GM23338 (cell line): ENCODE data around the gene PKM. TPM values are rescaled to one million over a fixed set of nuclear protein-coding genes. Genes with fewer than 3 reads are reported as not detected.

Experiments
- ATAC-seq: fragments of 200-7000 bp; cut with Tn5 transposase; 3 replicates; pipeline ENCODE4 v1.9.1; 2020
- DNase-seq: peaks from one replicate; pipeline ENCODE4 v3.0.0-alpha.2; 2015; ENCODE audit warnings: low spot score
- H2AFZ ChIP-seq: fragments of 200-600 bp; sonication (generic); 2 replicates; pipeline ENCODE4 v1.8.0; 2016; ENCODE audit warnings: antibody characterized with exemption, mild to moderate bottlenecking, moderate library complexity
- H3F3A ChIP-seq: fragments of 200-600 bp; sonication (generic); replicated peaks from 2 replicates; pipeline ENCODE4 v1.8.0; 2017; ENCODE audit warnings: antibody characterized with exemption, mixed run types, low read depth
- H3K27ac ChIP-seq: fragments of 200-600 bp; sonication (generic); 2 replicates; pipeline ENCODE4 v1.6.1; 2016; ENCODE audit warnings: low read depth
- H3K27me3 ChIP-seq: fragments of 200-600 bp; sonication (generic); 2 replicates; pipeline ENCODE4 v1.8.0; 2016; ENCODE audit warnings: mild to moderate bottlenecking, mixed run types, moderate library complexity; ENCODE audit not compliant: insufficient read depth
- H3K36me3 ChIP-seq: fragments of 200-600 bp; sonication (generic); 2 replicates; pipeline ENCODE4 v1.8.0; 2016; ENCODE audit warnings: mild to moderate bottlenecking; ENCODE audit not compliant: insufficient read depth
- H3K4me1 ChIP-seq: fragments of 200-600 bp; sonication (generic); 2 replicates; pipeline ENCODE4 v1.8.0; 2016; ENCODE audit warnings: mild to moderate bottlenecking, moderate library complexity; ENCODE audit not compliant: insufficient read depth
- H3K4me2 ChIP-seq: fragments of 200-600 bp; sonication (generic); 2 replicates; pipeline ENCODE4 v1.7.1; 2017; ENCODE audit warnings: mixed run types
- H3K4me3 ChIP-seq: fragments of 200-600 bp; sonication (generic); 2 replicates; pipeline ENCODE4 v1.6.1; 2016; ENCODE audit warnings: mixed run types
- H3K79me2 ChIP-seq: fragments of 200-600 bp; sonication (generic); replicated peaks from 2 replicates; pipeline ENCODE4 v1.8.0; 2017; ENCODE audit warnings: mild to moderate bottlenecking; ENCODE audit not compliant: insufficient read depth
- H3K9me2 ChIP-seq: fragments of 200-600 bp; sonication (generic); 2 replicates; pipeline ENCODE4 v1.8.0; 2017; ENCODE audit not compliant: insufficient read depth
- H4K20me1 ChIP-seq: fragments of 200-600 bp; sonication (generic); replicated peaks from 2 replicates; pipeline ENCODE4 v1.8.0; 2017; ENCODE audit warnings: mild to moderate bottlenecking; ENCODE audit not compliant: insufficient read depth
- H3K27ac Mint-ChIP-seq: 2 replicates; pipeline ENCODE4 v1.8.0; 2020; ENCODE audit warnings: inconsistent platforms, mild to moderate bottlenecking, moderate library complexity, mixed read lengths
- H3K27me3 Mint-ChIP-seq: 3 replicates; pipeline ENCODE4 v1.8.0; 2022; ENCODE audit warnings: low read depth, mild to moderate bottlenecking, moderate library complexity, mixed read lengths, inconsistent platforms; ENCODE audit not compliant: insufficient read depth, poor library complexity
- H3K36me3 Mint-ChIP-seq: 3 replicates; pipeline ENCODE4 v1.8.0; 2021; ENCODE audit warnings: low read depth, mild to moderate bottlenecking, inconsistent platforms, moderate library complexity, mixed read lengths
- H3K4me1 Mint-ChIP-seq: 3 replicates; pipeline ENCODE4 v1.8.0; 2020; ENCODE audit warnings: mild to moderate bottlenecking, inconsistent platforms, mixed read lengths
- H3K4me3 Mint-ChIP-seq: 3 replicates; pipeline ENCODE4 v1.8.0; 2021; ENCODE audit warnings: moderate library complexity, mild to moderate bottlenecking, inconsistent platforms, mixed read lengths
- H3K9me3 Mint-ChIP-seq: 3 replicates; pipeline ENCODE4 v1.8.0; 2020; ENCODE audit warnings: moderate library complexity, mild to moderate bottlenecking, inconsistent platforms, mixed read lengths
- CREB1 ChIP-seq: fragments of 250-450 bp; sonication (Bioruptor Pico); IDR thresholded peaks from 2 replicates; pipeline ENCODE4 v1.5.0; 2020; ENCODE audit warnings: low read depth, mild to moderate bottlenecking, moderate library complexity
- CTCF ChIP-seq, 2 experiments: fragments of 200-600 bp in 1 of 2; sonication (generic) in 1 of 2; conservative IDR thresholded peaks; 2 replicates each; pipeline versions ENCODE4 v1.5.1 to v1.6.1; 2016 to 2017; ENCODE audit warnings: antibody characterized with exemption in 2 of 2, low read depth in 2 of 2, mild to moderate bottlenecking in 2 of 2, moderate library complexity in 1 of 2
- ETS1 ChIP-seq: IDR thresholded peaks from 2 replicates; pipeline ENCODE4 v1.6.1; 2016; ENCODE audit warnings: antibody characterized with exemption
- EZH2 ChIP-seq: fragments of 200-600 bp; sonication (generic); IDR thresholded peaks from one replicate; pipeline ENCODE4 v1.8.0; 2017; ENCODE audit warnings: antibody characterized with exemption, mild to moderate bottlenecking, low read depth; ENCODE audit not compliant: unreplicated experiment
- EZH2phosphoT487 ChIP-seq: fragments of 200-600 bp; sonication (generic); IDR thresholded peaks from one replicate; pipeline ENCODE4 v1.8.1; 2018; ENCODE audit warnings: antibody characterized with exemption; ENCODE audit not compliant: unreplicated experiment
- JUNB ChIP-seq: IDR thresholded peaks from one replicate; pipeline ENCODE4 v1.6.1; 2016; ENCODE audit warnings: antibody characterized with exemption; ENCODE audit not compliant: unreplicated experiment
- NANOG ChIP-seq: IDR thresholded peaks from 2 replicates; pipeline ENCODE4 v1.6.1; 2016; ENCODE audit warnings: antibody characterized with exemption, borderline replicate concordance
- POLR2AphosphoS5 ChIP-seq: IDR thresholded peaks from 2 replicates; pipeline ENCODE4 v1.6.1; 2016; ENCODE audit warnings: antibody characterized with exemption, low read depth
- REST ChIP-seq: IDR thresholded peaks from one replicate; pipeline ENCODE4 v1.6.1; 2018; ENCODE audit warnings: antibody characterized with exemption; ENCODE audit not compliant: unreplicated experiment
- STAT1 ChIP-seq: IDR thresholded peaks from one replicate; pipeline ENCODE4 v1.6.1; 2016; ENCODE audit warnings: antibody characterized with exemption; ENCODE audit not compliant: unreplicated experiment
- ZNF114 ChIP-seq: fragments of 250-450 bp; sonication (Bioruptor Pico); IDR thresholded peaks from 2 replicates; pipeline ENCODE4 v1.5.0; 2020; ENCODE audit warnings: mild to moderate bottlenecking, moderate library complexity
- polyA plus RNA-seq: library from polyadenylated mRNA; unstranded; fragments of >200 nt; fragmentation: Nextera tagmentation; extraction: Ambion mirVana; gene quantifications from 2 replicates; pipeline ENCODE4 v1.2.1, GENCODE V29; 2016
- total RNA-seq: library from RNA; depleted of rRNA; stranded (reverse); fragments of >200 nt; shearing (Covaris generic); gene quantifications from 2 replicates; pipeline ENCODE4 v1.2.3, GENCODE V29; 2014

Gene PKM
- total and polyA plus RNA-seq, 2 experiments from 2014 or later, result 432 to 1,137 TPM

DNA sequence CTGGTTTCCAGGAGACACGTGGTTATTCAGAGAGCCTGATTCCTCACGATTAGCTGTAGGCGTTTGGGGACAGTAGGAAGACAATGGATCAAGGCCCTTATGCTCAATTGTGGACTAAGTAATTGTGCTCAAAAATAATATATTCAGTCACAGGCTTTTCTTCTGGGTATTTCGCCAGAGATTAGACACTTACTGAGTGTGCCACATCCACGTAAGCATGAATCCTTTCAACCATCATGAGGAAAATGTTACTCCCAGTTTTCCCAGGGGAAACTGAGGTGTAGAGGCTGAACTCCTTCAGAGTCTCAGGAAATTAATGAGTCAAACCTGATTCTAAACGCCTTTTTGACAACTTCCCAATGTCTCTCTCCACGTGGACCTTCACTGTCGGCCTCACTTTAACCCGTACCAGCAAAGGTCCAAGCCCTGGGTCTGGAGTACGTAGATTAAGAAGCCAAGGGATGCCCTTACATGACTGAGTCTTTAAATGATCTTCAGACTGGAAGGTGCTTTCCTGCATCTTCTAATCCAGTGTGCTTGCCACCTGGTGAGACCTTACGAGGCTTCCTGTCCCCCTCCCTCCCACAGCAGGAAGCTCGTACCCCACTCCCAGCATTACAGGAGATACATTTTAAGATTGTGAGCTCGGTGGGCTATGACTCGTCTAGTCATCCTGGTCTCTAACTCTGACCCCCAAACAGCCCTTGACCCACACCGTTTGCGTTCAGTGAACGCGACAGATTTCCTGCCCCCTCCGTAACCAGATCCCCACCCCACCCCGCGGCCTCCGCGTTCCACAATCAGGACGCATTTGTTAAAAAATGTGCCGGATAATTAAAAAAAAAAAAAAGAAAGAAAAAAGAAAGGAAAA is 1.7 kb downstream of the PKM start:
- peak overlapping the region; percentile 97 for H3K4me2 ChIP-seq
- H3K27me3 Mint-ChIP-seq, result peaks cover 35% of the 10 kb centered on the region
- H3K36me3 Mint-ChIP-seq, result peaks cover 25% of the 10 kb centered on the region
- H3K4me3 ChIP-seq, result peak overlapping the region; percentile 99
- 0 out of 3 replicates have a peak, but pooled peaks cover 2% of the 10 kb centered on the region for H3K9me3 Mint-ChIP-seq
- H3K79me2 ChIP-seq, result peaks cover 66% of the 10 kb centered on the region
- no peak overlapping the region for H2AFZ ChIP-seq
- no peaks in the 10 kb centered on the region for H3K9me2 ChIP-seq
- peaks cover 20% of the 10 kb centered on the region for H3F3A ChIP-seq
- peaks cover 52% of the 10 kb centered on the region for H4K20me1 ChIP-seq
- peaks cover 51% of the 10 kb centered on the region for H3K4me1 Mint-ChIP-seq
- DNase-seq (peak; percentile 28), ATAC-seq (no peak)
- H3K27ac ChIP-seq, result peak overlapping the region; percentile 52; the same call in 1 of the 2 replicates
- H3K27me3 ChIP-seq, result no peaks in the 10 kb centered on the region
- H3K4me3 Mint-ChIP-seq, result peak overlapping the region; percentile 98
- peaks cover 14% of the 10 kb centered on the region; the same call in 1 of the 2 replicates for H3K36me3 ChIP-seq
- H3K27ac Mint-ChIP-seq, result peak overlapping the region; percentile 87
- TF ChIP-seq STAT1 (no peak), POLR2AphosphoS5 (no peak), EZH2 (no peak), ZNF114 (no peak), JUNB (no peak)
- peaks cover 52% of the 10 kb centered on the region for H3K4me1 ChIP-seq

DNA sequence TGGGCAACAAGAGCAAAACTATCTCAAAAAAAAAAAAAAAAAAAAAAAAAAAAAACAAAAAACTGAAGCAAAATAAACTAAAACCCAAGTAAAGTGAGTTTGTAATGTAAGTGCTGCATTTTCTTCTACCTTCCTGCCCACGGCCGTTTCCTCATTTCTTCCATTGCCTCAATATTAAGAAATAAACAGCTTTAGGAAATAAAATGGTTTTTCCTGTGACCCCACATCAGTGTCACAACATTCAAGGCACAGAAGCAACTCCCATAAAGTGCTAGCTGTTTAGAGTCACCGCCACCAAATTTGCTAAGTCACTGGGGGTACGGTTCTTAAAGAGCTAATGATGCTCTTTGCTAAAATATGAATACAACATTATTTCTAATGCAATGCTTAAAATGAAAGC is 3.3 kb downstream of the PKM start:
- H3K27ac ChIP-seq, result peak overlapping the region; percentile 21; the same call in 1 of the 2 replicates
- Mint-ChIP-seq H3K4me3 (peak overlapping the region; percentile 54), H3K27me3 (peaks cover 27% of the 10 kb centered on the region), H3K27ac (no peak overlapping the region), H3K36me3 (peaks cover 37% of the 10 kb centered on the region), H3K9me3 (0 out of 3 replicates have a peak, but pooled peaks cover 2% of the 10 kb centered on the region), H3K4me1 (peaks cover 60% of the 10 kb centered on the region)
- peaks cover 20% of the 10 kb centered on the region for H3F3A ChIP-seq
- ATAC-seq, result no peak
- peaks cover 57% of the 10 kb centered on the region for H3K4me1 ChIP-seq
- peak overlapping the region; percentile 97 for H3K4me2 ChIP-seq
- H2AFZ ChIP-seq, result no peak overlapping the region
- H4K20me1 ChIP-seq, result peaks cover 68% of the 10 kb centered on the region
- peak overlapping the region; percentile 99 for H3K4me3 ChIP-seq
- peaks cover 82% of the 10 kb centered on the region for H3K79me2 ChIP-seq
- peaks cover 20% of the 10 kb centered on the region for H3K36me3 ChIP-seq
- DNase-seq, result no peak
- H3K27me3 ChIP-seq, result no peaks in the 10 kb centered on the region
- no peaks in the 10 kb centered on the region for H3K9me2 ChIP-seq
- no peak for TF ChIP-seq CREB1 (CRISPR knock-in tag)
- TF ChIP-seq ETS1, result no peak
- no peak for TF ChIP-seq POLR2AphosphoS5
- no peak for TF ChIP-seq REST
- no peak for TF ChIP-seq NANOG
- TF ChIP-seq CTCF (conservative IDR thresholded peaks at IDR 0.05; ENCODE audit: low read depth in 2 of 2), result no peak
- no peak for TF ChIP-seq ZNF114
- TF ChIP-seq JUNB, result no peak
- TF ChIP-seq EZH2, result no peak
- no peak for TF ChIP-seq EZH2phosphoT487
